Epithelial cell of esophagus (primary cell): ENCODE measurements around the gene DLGAP1.

Source experiments
- DNase-seq: peaks from one replicate; pipeline ENCODE4 v3.0.0; 2010; ENCODE audit warnings: low read depth
- H3K4me3 ChIP-seq: 2 replicates; pipeline ENCODE4 v1.5.1; 2011; ENCODE audit warnings: mild to moderate bottlenecking, low read length, control low read depth
- TF ChIP-seq, protein P1 (sequence below): IDR thresholded peaks from 2 replicates; pipeline ENCODE4 v1.5.1; 2011; ENCODE audit warnings: low read depth, mild to moderate bottlenecking, low read length, control low read depth, inconsistent platforms; ENCODE audit not compliant: insufficient read depth; ENCODE audit errors: missing control alignments

The DLGAP1 gene

GRCh38 chr18:3713166-3713565, 741.9 kb downstream of the DLGAP1 start:
- no peak for DNase-seq
- TF ChIP-seq, protein P1, sequence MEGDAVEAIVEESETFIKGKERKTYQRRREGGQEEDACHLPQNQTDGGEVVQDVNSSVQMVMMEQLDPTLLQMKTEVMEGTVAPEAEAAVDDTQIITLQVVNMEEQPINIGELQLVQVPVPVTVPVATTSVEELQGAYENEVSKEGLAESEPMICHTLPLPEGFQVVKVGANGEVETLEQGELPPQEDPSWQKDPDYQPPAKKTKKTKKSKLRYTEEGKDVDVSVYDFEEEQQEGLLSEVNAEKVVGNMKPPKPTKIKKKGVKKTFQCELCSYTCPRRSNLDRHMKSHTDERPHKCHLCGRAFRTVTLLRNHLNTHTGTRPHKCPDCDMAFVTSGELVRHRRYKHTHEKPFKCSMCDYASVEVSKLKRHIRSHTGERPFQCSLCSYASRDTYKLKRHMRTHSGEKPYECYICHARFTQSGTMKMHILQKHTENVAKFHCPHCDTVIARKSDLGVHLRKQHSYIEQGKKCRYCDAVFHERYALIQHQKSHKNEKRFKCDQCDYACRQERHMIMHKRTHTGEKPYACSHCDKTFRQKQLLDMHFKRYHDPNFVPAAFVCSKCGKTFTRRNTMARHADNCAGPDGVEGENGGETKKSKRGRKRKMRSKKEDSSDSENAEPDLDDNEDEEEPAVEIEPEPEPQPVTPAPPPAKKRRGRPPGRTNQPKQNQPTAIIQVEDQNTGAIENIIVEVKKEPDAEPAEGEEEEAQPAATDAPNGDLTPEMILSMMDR: no peak
- H3K4me3 ChIP-seq: no peak overlapping the region

GRCh38 chr18:3712491-3712890, 742.6 kb downstream of the DLGAP1 start:
- no peak overlapping the region for H3K4me3 ChIP-seq
- DNase-seq: no peak
- TF ChIP-seq, protein P1: no peak

DNA sequence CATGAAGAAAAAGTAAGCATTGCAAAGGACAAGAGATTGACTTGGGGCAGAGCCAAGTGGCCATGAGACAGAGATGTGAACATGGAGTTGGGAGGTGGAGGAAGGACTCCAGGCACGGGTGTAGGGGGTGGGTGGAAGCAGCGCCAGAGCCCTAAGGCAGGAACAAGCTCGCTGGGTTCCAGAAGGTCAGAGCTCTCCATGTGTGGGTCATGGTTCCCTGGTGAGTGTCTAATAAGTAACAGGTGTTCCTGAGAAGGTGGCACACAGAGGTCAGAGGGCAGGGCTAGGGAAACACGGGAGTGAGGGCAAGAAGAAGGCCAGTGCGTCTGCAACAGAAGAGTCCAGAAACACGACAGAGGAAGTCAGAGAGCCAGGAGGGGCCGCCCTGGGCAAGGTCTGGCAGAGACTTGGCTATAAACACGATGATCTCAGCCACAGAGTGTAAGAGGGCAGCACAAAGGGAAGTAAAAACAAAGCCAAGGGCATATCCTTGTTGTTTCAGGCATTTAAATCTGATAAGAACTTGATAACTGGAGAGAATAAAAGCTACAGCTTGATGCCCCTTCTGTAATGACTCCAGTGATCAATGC, 744.3 kb downstream of the DLGAP1 start:
- H3K4me3 ChIP-seq: no peak overlapping the region
- DNase-seq: no peak

DNA sequence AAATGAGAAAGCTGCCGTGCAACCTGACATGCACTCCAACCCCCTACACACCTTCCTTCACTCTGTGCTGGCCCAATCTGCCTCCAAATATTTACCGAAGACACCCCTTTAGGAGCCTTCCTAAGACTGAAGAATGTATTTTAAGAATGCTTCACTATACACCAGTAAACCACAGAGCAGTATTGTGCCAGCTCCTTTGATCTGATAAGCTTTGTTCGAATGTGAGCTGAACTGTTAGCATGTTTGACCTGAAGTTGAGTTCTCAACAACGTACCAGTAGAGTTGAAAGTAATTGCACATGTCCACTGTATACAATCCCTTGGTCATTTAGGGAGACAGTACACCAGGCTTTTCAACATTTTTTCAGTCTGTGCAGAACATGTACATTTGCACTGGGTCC, 745.9 kb downstream of the DLGAP1 start:
- no peak overlapping the region for H3K4me3 ChIP-seq
- DNase-seq: no peak
- TF ChIP-seq, protein P1: no peak

More for the DNA sequence above, 744.3 kb downstream of the DLGAP1 start:
- TF ChIP-seq, protein P1: no peak

GRCh38 chr18:3706279-3707097, 748.6 kb downstream of the DLGAP1 start:
- no peak overlapping the region for H3K4me3 ChIP-seq
- TF ChIP-seq, protein P1: no peak
- DNase-seq: no peak

DNA sequence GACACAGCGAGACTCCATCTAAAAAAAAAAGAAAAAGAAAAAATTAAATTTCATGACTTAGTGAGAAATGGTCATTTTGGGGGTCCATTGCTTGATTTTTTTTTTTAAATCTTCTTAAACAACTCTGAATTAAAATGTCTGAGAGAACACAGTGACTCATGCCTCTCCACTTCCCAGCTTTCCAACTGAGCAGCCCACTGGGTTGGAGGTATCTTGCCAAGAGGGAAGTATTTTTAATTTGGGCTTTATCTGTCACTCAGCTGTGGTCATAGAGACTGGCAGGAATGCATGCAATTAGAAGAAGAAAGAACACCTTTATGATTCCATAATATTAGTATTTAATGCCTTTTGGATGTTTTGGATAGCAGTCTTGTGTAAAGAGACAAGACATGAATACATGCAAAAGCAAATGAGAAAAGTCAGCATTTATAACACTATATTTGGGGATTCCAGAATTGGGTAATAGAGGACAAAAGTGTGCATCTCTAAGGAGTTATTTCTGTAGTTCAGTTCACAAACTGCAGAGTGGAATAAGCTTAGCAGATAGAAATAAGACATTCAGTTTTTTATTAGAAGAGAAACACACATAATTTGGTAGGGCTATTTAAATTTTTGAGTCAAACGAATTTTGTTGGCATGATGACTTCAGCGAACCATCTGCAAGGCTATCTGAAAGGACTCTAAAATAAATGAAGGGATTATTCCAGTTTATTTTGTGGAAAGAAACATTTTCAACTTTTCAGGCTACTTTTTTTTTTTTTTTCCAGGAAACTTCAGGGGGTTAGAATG, 750.4 kb downstream of the DLGAP1 start:
- H3K4me3 ChIP-seq: no peak overlapping the region
- DNase-seq: no peak
- TF ChIP-seq, protein P1: no peak
